DMS 273 (cell line): ENCODE data around the gene ARHGEF17.

Experiments used
- DNase-seq: peaks from one replicate; lab custom pipeline; 2025; ENCODE audit not compliant: unreplicated experiment; lab: John Stamatoyannopoulos, UW

Gene ARHGEF17

DNA sequence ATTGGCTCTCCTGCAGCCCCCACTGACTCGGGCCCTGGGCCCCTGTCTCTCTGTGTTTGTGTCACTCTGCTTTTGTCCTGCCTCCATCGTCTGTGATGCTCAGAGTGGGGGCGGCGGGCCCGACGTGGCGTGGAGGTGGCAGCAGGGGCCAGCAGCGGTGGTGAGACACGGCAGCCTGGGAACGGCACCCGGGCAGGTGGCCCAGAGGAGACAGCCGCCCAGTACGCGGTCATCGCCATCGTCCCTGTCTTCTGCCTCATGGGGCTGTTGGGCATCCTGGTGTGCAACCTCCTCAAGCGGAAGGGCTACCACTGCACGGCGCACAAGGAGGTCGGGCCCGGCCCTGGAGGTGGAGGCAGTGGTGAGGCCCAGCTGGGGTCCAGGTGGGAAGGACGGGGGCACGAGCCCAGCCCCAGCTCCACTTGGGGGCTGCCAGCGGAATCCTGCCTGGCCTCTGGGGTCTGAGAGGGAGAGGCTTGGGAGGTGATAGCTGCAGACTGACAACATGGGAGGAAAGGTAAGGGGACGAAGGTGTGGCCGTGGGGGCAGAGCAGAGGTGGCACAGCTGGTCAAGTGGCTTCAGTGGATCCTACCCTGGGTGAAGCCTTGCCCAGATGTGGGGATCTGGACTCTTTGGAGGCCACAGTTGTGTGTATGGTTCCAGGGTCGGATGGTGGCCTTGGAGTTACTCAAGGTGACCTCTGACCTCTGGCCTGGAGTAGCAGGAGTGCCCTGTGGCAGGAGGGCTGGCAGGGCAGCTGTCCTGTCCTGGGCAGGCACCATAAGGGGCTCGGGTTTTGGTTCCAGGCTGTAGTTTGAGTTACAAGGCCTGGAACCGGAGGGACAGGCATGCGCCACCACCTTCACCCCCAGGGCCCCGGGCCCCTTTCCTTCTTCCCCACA, 84.3 kb downstream of the ARHGEF17 start:
- DNase-seq: no peak

DNA sequence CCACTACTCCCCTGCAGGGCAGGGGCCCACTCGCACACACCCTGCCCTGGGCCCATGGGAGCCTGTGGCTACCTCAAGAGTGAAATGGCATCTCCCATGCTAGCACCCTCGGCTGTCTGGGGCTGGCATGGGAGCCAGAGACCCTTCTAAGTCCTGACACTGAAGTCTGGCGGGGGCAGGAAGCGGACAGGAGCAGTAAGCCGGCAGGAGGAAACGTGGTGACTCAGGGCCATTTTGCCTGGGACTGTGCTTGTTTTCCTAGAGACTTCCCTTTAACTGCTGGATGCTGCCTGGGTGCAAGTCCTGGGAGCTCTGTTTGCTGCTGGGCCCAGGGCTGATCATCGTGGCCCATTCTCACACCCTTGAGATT, 84.9 kb downstream of the ARHGEF17 start:
- no peak for DNase-seq

DNA sequence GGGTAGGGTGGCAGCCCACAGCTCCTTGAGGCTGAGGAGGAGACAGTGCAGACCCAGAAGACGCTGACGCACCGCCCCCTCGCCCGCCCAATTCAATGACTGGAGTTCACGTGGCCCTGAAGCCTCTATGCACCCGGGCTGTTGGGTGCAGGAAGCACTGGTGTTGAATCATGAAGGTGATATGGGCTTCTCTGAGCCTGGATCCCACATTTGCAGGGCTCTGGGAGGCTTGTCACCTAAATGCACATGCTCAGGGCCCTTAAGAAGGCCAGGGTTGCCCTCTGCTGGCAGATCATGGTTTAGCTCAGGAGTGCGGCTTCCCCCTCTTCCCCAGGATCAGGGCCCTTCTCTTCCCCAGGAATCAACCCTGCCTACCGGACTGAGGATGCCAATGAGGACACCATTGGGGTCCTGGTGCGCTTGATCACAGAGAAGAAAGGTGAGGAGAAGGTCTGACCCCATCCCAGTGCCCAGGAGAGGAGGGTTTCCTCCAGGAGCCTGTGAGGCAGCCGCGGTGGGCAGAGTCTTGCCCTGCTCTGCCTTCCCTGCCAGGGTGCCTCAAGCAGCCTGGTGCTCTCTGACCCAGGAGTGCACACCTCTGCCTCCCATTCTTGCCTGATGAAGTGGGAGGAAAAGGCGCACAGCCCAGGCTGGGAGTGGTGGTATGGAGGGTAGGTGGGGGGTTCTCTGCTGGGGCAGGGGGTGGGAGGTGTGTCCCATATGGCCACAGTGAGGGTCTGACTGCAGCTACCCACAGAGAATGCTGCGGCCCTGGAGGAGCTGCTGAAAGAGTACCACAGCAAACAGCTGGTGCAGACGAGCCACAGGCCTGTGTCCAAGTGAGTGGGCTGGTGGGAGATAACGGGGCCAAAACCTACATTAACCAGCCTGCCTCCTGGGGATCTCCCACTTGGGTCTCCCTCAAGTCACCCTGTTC, 85.7 kb downstream of the ARHGEF17 start:
- DNase-seq: peak; percentile 82

DNA sequence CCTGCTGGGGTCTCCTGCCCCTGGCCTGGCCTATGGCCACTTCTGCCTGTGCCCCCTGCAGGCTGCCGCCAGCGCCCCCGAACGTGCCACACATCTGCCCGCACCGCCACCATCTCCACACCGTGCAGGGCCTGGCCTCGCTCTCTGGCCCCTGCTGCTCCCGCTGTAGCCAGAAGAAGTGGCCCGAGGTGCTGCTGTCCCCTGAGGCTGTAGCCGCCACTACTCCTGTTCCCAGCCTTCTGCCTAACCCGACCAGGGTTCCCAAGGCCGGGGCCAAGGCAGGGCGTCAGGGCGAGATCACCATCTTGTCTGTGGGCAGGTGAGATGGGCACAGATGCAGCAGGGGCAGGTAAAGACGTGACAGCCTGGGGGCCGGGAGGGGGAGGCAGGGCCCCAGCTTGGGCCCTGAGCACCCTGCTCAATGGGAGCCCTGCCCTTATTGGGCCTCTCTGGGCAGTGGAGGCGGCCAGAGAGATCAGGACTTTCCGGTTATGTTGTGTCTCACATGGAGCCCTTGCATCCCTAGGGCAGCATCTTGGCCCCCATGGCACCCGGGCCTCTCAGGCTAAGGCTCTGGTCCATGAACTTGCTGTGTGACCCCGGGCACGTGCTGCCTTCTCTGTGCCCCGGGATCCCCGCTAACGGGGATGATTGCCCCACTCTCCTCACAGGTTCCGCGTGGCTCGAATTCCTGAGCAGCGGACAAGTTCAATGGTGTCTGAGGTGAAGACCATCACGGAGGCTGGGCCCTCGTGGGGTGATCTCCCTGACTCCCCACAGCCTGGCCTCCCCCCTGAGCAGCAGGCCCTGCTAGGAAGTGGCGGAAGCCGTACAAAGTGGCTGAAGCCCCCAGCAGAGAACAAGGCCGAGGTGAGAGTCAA, 86.6 kb downstream of the ARHGEF17 start:
- DNase-seq: no peak

DNA sequence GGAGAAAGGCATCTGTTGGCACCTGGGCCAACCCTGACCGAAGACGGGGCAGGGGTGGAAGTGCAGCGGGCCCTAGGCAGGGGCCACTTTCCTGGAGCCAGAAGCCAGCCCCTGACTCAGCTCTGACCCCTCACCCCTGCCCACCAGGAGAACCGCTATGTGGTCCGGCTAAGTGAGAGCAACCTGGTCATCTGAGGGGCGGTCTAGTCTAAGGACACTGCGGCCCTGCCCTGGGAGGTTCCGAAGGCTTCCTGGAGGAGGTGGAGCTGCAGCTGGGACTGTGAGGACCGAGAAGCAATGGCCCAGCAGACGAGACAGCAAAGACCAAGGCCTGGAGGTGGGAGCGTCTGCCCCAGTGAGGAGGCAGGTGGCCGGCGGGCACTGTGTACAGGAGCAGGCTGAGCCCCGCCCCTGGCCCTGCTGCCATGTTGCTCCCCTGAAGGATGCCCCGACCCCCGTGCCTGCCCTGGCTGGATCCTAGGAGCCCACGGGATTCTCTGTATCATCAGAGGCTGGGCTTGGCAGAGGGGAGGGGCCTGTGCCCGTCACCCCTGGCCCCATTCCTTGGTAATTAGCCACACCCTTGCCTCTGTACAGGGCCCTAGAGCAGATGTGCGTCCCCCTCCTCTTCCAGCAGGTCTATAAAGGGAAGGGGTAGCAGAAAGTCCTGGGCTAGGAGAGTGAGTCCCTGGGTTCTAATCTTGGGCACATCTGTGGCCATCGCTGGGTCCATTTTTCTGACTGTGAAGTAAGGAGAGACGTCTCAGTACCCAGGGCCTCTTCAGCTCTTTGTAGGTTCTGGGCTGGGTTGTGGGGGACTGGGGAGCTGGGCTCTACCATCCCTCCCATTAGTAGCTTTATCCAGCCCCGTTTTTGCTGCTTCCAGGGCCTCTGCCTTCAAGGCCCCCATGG, 87.5 kb downstream of the ARHGEF17 start:
- DNase-seq: no peak

DNA sequence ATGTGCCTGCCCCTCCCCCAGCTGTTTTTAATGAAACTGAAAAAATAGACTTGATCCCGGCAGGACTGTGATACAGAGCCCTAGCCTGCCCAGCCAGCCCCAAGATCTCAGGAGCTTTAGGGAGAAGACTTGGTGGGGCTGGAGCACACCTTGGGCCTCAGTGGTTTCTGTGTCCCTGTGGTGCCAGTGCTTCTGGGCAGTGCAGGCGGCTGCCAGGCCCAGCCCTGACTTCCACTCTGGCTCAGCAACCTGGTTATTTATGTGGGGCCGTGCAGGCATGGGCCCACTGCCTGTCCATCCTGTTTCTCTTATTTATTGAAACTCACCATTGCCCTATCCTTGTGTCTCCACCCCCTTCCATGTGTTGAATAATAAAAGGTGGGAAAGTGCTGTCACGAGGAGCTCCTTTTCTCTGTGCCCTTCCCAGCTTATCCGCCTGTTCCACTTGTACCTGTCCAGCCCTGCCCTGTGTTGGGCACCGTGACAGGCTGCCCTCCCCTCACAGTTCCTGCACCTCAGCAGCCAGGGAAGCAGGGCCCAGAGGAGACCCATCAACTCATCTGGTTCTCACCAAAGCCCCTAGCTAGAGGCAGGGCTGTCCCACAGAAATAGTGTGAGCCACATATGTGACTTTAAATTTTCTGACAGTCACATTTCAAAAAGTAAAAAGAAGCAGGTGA, 88.3 kb downstream of the ARHGEF17 start:
- DNase-seq: no peak

DNA sequence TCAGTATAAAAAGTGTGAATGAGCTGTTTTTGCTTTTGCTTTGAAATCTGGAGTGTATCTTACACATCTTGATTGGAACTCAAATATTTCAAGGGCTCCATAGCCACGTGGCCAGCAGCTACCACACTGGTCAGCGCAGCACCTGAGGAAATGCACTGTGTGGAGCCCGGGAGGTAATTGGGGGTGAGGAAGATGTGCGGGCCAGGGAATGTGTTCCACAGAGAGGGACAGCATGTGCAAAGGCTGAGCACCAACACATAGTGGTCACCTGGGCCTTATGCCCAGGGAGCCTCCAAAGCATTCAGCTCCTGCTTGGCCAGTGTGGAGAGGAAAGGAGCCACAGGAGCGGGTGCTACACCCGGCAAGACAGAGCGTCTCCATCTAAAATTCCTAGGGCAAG, 88.9 kb downstream of the ARHGEF17 start:
- DNase-seq: no peak

DNA sequence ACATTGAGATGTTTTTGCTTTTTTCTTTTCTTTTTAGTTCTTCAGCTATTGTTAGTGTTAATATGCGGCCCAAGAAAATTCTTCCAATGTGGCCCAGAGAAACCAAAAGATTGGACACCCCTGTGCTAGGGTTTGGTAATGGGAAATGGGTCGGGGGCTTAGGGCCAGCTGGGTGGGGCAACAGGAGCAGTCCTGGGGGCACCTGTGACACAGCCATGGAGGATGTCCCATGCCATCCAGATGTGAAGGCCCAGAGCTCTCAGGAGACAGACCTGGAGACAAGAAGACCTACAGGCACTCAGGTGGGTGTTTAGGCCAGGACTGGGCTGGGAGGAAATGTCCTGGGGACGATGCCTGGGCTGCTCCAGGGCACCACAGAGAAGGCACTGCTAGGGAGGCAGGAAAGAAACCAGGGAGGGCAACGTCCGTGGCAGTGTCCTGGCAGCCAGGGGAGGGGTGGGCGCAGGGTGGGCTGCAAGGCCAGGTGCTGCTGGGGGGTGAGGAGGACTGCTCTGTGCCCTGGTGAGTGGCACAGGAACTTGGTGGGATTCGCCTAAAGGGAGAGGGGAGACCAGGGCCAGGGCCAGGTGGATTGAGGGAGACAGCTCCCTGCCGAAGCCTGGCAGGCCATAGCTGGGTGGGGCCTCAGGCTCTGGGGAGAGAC, 89.5 kb downstream of the ARHGEF17 start:
- DNase-seq: no peak

DNA sequence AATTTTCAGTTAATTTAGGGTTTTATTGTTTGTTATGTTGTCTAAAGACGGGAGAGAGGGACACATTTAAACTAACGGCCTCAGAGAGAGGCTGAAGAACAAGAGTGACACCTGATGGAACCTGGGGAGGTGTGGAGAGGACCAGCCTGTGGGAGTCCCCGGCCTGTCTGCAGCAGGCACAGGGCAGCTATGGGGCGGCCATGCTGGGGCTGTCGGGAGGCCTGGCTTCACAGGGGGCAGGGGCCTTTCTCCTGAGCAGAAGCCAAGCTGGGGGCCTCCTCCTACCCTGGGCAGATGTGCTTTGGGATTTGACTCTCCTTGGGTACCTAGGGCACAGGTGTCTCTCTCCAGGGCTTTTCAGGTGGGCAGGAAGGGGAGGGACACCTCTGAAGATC, 90.1 kb downstream of the ARHGEF17 start:
- DNase-seq: no peak

DNA sequence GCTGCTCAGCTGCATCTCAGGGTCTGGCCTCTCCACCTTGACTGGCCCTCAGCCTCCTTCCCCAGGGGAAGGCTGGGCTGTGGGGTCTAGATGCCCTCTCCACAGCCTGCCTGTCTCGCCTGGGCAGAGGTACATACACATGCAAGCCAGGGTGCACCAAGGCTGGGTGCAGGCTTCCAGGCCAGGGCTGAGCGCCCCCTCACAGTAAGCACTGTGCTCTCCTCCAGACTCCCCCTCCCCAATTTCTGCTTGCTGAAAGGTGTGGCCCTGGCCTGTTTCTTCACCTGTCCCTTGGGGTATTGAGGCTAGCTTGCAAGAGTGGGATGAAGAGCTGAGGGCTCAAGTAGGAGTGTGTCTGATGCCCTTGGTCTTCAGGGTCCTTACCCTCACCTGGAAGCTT, 90.6 kb downstream of the ARHGEF17 start:
- no peak for DNase-seq

DNA sequence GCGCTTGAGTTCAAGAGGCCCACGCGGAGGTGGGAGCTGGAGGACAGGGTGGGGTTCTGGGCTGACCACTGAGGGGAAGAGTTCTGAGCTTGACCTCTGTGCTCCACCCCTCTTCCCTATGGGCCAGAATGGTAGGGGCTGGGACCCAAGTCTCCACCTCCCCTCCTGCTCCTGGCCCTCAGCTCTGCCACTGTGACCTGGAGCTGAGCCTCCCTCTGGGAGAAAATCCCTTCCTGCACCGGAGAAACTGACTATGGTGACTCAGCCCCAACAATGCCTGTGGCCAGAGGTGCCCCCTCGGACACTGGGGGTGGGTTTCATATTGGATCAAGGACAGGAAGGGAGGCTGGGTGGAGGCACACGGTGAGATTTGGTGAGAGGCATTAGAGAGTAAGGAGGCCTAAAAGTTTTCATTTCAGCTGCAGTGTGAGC, 91.1 kb downstream of the ARHGEF17 start:
- no peak for DNase-seq

DNA sequence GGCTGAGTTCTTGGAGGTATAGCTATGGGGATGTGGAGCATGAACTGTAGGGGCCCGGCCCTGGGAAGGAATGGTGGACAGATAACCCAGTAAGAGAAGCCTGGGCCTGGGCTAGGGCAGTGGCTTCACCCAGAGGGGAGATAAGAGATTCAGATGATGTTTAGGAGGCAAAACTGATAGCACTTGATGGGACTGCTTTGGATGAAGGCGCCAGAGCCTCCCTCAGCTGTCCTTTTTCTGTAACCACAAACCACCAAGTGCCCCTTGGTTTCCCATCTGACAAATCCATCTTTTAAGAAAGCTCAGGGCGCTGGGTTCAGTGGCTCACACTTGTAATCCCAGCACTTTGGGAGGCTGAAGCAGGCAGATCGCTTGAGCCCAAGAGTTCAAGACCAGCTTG, 91.6 kb downstream of the ARHGEF17 start:
- DNase-seq: no peak

DNA sequence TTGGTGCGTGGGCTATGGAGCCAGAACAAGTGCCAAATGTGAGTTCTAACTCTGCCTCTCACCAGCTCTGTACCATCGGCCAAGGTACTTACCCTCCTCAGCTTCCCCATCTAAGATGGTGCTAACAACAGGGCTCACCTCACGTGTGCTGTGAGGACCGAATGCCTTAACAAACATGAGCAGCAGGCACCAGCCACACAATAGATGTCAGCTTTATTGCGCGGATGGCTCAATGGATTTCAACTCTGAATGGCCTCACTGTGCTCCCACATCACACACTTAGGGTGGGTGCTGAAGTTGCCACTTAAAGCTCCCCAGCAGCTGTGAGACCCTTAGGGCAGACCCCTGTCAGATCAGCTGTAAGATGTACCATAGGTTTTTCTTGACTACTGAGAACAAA, 92.2 kb downstream of the ARHGEF17 start:
- DNase-seq: no peak

DNA sequence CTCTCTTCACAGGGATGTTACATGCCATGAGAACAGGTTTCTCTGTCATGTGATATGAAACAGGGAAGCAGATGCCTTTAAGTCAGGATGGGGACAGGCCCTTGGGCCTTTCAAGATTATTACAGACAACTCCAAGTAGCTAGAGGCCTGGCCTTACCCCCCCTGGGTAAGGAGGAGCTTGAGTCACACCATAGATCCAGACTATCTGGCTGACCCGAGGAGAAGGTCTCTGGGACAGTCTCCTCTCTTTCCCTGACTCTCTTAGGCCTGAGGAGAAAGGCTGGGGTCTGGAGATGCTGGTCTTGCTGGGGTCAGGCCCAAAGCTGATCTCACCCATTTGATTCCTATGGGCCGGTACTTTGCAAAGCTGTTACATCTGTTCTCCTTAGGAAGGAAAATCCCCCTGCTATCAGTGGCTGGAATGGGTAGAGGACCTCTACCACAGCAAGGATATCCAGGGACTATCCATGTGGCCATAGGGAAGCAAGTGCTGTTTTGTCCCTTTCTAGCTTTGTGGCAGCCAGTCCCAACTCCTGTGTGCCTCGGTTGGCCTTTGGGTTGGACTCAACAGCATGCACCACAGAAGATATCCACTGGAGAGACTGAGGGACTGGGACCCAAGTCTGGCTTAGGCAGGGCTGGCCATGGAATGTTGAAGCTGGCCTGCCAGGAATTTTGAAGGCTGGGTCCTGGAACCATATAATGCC, 93.3 kb downstream of the ARHGEF17 start:
- no peak for DNase-seq

DNA sequence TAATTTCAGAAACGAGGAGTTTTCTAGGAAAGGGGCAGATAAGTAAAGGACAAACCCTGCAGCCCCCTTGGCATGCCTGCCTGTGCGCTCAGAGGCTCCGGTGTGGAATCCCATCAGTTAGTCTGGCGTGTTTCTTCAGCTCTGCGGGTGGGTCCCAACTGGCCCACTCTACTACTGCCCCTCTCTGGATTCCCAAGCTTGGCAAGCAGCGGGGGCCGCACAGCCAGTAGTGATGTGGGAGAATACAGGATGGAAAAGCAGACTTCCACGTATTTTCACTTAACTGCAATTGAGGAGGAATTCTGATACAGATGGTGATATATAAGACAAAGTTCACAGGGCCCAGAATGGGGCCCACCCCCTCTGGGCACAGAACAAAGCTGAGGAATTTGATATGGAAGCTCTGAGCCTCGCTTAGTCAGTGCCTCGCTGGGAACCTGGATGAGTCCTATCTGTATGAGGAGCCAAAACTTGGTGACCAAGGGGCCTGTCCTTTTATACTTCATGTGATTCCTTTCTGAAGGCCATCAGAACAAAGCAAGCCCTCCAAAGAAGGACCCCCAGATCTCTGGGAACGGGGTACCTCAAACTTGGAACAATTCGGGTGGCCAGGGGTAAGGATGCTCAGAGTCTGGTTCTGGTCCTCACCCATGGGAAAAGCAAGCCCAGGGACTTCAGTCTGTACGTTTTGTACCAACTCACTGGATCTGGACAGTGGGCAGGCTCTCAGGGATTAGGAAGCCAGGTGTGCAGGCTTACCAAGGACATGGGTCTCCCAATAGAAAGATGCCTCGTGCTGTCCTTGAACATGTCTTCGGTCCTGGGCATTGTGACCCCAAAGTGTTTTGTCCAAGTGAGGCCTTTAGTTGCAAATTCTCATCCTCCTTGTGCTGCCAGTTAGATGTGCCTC, 94.1 kb downstream of the ARHGEF17 start:
- no peak for DNase-seq

DNA sequence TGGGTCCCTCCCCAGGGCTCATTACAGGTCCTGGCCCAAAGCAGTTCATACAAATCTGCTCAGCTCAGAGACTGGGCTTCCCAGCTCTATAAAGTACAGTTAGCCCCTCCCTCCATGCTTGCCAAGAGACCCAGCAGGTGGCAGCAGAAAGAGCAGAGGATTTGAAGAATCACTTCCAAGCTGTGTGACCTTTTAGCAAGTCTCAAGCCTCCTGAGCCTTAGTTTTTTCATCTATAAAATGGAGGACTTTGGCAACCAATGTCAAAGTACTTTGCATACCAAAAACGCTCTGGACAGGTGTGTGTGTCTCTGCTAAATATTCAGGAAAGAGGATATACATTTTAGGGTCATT, 94.7 kb downstream of the ARHGEF17 start:
- peak; percentile 53 for DNase-seq

DNA sequence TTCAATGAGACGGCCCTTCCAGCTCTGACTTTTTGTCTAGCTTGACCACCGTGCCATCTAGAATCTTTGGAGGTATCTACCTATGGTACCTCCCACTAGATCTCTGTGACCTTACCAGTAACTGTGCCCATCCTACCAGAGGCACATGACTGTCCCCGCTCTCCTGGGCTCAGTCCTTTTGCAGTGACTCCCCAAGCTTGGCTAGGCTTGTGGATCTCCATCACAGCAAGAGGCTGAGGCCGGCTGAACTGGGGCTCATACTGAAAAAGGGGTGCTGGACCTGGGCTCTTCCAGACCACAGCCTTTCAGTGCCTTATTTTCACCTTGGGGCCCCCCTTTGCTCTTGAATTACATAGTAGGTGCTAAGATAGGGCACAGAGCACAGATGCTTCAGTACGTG, 95.5 kb downstream of the ARHGEF17 start:
- DNase-seq: no peak
